CD4-positive, alpha-beta T cell treated with Interleukin-15 for 4 hours (primary cell): ENCODE results near the gene ATP1B1.
"Not testable (repeated sequence)": the region's sequence is repeated elsewhere in the genome, so short reads cannot be mapped to it uniquely, and the experiment has no call there.

ENCODE experiments used
- DNase-seq: peaks from one replicate; pipeline ENCODE4 v3.0.0-alpha.2; 2020; ENCODE audit warnings: low spot score

The ATP1B1 gene

DNA sequence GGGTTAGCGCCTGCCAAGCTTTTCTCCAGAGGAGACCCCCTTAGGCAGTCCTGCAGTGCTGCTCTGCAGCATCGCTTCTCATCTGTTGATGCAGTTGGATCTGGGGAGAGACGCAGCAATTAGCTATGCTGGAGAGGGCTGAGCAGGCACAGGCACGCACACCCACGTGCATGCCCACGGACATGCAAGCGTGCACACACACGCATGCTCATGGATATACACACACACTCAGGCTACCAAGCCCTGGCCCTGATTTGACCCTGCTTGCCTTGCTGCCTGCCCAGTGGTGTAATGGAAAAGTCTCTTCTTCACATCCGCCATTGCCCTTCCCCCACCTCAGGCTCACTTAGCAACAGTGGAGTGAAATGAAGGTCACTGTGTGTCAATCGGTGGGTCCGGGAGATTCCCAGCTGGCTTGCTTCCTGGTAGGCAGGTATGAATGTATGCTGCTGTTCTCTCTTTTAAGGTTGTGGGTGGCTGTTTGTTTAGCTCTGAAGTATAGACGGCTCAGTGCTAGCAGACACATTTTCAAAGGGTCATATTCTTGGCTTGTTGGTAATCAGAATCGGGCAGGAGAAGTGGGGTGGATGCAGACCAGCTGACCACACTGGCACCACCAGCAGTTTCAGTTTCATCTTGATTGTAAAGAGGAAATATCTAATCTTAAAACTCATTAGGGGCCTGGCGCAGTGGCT, 9.5 kb downstream of the ATP1B1 start:
- DNase-seq = no peak

DNA sequence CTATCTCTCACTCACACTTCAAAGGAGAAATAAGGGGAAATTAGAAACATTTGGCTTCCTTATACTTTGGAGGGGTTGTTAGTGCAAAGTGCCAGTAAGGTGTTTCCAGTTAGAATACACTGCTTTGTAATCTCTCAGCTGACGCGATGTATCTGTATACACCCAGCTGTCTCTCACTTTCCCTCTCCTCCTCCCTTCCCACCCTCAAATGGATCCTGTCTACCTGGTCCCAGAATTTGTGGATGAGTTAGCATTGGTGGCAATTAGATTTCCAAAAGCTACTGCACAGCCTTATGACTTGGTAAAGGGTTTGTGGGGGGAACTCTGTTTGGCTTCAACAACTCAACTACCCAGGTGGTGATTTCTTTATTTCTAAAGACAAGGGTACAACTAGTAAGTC, 10.5 kb downstream of the ATP1B1 start:
- DNase-seq = no peak

DNA sequence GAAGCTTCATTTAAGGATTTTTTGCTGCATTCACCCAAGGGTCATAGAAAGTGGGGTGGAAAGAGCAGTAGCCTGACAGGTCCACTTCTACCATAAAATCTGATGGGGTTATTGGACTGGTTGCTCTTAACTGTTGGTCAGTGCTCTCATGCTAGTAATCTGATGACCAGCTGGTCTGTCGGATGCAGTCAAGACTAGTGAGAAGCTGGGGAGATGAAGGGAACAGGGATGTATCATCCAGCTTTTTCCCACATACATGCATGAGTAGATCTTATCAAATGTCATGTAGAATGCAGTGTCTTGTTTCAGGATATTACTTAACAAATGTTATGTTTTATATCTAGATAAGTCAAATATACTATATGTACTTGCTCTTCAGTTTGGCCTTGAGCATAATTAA, 11.1 kb downstream of the ATP1B1 start:
- DNase-seq = no peak

DNA sequence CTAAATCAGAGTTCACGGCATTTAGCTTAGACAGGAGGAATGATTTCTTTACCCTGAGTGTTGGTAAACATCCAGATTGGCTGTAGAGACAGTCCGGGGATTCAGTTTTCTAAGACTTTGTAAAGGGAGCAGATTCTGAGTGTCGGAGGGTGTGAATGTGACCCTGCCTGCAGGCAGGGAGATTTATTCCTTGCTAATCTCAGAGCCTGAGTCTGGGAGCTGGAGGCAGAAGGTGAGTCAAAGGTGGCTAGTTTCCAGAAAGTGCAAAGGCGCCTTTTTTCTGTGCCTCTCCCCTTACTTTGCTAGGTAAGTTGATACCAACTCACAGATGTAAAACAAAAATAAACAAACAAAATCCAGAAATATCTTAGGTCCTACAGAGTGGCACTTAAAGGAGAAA, 11.7 kb downstream of the ATP1B1 start:
- no peak for DNase-seq

DNA sequence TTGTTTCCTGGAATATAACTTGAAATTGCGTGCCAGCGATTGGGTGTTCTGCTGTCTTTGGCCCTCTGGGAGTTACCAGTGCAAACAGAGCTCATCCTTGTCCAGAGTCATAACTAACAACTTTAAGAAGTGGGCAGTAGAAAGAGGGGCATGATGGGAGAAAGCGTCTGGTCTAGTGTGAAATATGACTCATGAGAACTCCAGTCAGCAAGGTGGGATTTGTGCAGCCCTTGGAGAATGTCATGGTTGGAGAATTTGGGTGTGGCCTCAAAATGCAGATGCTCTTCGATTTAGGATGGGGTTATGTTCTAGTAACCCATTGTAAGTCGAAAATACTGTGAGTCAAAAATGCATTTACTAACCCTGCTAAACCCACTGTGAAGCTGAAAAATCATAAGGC, 12.9 kb downstream of the ATP1B1 start:
- DNase-seq = no peak

DNA sequence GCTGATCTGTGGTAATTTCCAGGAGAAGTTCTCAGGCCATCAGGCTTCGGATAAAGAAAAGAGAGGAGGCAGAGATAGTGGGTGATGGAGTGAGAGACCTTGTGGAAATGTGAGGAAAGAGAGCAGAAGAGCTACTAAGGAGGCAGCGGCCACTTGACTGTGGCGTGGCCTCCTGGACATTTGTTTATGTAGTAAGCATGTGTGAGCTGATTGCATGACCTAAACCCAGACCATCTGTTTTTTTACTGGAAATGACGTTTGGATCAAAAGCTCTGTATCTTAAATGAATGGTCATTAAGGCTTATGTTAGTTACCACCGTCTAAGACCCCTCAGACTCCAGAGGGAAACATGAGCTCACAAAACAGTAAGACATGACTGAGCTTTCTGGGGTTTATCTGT, 13.6 kb downstream of the ATP1B1 start:
- DNase-seq = no peak

DNA sequence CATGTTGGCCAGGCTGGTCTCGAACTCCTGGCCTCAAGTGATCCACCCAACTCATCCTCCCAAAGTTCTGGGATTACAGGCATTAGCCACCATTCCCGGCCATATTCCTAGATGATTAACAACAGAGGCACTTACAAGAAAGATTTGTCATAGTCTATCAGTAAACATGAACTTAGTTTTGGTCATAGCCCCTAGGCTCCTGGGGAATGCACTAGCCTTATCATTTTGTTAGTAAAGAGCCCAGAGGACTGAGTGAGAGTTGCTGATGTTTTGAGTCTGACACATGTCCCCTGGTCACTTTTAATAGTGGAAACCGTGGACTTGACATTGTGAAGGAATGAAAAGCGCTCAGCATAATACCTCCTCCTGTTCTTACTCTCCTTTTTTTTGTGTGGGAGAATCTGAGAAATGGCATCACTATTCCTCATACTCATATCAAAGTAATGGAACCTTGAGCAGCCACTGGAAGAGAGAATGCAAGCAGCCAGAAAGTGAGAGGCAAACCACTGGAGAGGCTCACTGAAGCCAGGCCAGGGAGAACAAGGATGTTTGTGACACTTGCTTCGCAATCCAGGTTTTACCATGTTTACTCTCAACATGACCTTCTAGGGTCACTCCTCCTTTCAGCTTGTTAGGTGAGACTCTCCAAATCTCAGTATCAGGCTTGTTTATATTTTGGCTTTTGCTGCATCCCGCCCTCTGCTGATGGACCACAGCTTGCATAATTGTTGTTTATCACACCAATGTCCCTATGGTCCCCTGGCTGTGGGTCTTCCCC, 14.8 kb downstream of the ATP1B1 start:
- no peak for DNase-seq

DNA sequence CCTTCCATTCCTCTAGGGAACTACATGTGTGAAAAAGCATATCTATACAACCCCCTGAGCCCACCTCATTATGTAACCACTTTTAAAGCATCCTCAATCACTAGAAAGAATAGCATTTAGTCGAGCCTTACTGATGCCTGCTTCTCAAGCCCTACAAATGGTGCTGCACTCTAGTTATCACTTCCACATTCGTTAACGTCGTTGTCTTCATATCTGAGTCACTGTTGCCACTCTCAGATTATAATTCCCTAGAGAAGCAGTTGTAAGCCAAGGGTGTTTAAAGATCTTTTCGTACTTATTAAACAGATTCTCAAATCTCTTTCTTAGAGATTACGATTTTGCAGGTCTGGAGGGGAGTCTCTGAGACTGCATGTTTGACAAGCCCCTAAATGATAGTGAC, 16.5 kb downstream of the ATP1B1 start:
- DNase-seq = no peak

DNA sequence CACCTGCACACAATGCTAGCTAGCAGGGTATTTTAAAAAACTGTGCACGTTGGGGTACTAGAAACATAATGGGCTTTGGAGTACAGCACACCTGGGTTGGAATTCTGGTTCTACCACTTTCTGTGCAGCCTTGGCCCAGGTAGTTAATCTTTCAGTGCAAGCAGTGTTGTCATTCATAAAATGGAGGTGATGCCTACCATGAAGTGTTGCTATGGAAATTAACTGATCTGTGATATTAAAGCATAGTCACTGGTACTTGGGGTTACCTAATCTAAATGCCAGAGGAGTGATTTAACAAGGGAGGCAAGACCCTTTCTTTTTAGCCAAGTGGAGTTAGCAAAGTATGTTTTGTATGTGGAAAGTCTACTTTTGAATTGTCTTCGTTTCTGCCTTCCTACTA, 18.0 kb downstream of the ATP1B1 start:
- no peak for DNase-seq

DNA sequence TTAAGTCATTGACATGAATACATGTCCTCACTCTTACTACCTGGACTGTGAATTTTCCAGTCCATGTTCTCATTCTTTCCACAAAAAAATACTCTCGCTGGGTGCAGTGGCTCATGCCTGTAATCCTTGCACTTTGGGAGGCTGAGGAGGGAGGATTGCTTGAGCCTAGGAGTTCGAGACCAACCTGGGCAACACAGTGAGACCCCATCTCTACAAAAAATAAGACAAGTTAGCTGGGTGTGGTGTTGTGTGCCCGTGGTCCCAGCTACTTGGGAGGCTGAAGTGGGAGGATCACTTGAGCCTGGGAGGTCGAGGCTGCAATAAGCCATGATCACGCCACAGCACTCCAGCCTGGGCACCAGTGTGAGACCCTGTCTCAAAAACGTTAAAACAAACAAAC, 19.1 kb downstream of the ATP1B1 start:
- DNase-seq = not testable (repeated sequence)

DNA sequence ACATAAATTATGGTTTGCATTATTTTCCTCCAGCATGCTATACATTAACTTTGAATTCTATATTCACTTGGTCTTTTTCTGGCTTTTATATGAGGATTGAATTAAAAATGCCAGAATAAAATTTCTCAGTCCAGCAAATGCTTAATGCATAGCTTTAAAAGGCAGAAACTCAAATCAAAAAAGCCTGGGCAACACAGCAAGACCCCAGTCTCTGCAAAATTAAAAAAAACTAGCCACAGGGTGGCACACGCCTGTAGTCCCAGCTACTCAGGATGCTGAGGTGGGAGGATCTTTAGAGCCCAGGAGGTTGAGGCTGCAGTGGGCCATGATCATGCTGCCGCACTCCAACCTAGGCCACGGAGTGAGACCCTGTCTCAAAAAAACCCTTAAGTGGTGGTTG, 19.8 kb downstream of the ATP1B1 start:
- DNase-seq = no peak

DNA sequence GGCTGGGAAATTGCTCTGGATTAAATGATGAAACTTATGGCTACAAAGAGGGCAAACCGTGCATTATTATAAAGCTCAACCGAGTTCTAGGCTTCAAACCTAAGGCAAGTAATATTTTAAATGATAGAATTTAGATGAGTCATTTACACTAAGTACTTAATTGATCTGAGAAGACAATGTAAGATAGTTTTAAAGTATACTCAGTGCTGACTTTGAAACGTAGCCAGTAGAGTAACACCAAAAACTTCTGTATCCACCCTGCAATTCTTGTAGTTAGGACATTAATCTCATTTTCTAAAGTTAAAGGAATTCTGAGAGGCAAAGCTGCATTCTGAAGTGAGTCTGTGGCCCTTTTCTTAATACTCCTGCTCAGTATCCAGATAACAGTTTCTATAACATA, 20.8 kb downstream of the ATP1B1 start:
- no peak for DNase-seq

DNA sequence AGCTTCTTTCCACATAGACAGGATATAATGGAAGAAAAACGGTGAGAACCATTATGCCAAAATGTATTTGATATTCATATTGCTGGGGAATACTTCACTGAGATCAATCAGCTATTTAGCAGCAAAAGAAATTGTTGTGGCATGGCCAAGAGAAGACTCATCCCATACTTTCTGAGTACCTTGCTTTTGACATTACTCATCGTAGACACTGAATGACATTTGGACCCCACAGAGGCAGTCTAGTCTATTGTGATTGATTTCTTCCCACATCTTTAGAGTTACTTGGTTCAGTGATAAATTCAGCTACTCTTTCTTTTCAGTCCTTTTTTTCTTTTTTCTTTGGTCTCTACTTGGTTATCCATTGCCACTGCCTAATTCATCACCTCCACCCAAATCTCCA, 22.1 kb downstream of the ATP1B1 start:
- no peak for DNase-seq

DNA sequence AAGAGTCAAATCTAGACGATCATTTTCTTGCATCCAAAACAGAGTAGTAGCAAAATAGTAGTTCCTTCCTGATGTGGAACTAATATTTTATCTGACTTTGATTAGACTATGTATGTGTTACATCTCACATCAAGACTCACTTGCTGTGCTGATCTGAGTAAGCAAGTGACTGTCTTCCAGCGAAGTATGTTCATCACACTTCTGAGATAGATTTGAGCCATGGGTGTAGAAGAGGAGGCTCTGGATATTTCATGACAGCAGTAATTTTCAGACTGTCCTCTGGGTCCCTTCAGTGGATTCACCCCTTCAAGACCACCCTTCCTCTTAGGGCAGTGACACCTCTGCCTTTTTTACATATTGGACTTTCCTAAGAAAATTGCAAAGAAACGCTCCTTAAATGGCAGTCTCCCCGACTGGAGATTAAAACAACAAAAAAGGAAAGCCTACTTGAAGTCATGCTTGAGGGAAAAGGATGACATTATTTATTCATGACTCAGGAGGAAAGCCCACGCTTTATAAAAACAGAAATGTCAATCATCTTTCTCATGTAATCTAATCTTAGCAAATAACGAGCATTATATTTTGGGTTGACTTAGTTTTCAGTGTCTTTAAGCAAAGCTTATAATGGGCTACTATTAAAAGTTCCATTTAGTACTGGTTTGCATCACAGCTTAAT, 22.8 kb downstream of the ATP1B1 start:
- no peak for DNase-seq

DNA sequence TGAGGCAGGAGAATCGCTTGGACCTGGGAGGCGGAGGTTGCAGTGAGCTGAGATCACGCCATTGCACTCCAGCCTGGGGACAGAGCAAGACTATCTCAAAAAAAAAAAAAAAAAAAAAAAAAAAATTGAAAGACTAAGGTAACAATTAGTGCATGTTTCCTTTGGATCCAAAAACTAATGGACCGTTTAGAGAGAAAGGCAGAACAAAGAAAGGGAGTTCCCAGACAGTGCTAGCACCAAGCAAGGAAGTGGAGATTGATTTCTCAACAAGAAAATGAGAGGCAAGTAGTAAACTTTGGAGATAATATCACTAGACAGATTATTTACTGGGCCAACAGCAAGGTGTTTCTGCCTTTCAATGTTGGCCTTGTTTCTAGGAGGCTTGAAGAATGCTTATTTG, 24.2 kb downstream of the ATP1B1 start:
- no peak for DNase-seq

DNA sequence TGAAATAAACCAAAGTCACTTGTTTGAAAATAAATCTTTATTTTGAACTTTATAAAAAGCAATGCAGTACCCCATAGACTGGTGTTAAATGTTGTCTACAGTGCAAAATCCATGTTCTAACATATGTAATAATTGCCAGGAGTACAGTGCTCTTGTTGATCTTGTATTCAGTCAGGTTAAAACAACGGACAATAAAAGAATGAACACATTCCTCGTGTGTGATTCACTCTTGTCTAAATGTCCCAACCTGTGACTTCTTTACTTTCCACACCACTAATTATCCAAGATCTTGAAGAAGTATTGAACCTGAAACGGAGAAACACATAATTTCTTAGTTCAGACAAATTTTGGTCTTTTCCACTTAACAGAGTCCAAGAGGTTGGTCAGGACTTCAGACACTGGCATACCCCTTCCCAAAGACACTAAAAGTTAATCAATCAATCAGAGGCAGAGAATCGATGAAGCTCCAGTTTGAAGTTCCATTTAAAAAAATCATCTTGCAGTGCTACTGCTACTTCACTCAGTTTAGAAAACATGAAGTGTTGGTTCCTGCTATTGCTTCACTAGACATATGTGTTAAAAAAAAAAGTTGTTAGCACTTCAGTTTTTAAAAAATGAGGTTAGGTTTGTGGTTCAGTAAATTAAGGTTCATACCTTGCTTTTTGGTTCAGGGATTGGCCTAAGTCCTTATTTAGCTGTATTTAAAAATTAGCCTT, 26.2 kb downstream of the ATP1B1 start:
- DNase-seq = no peak

DNA sequence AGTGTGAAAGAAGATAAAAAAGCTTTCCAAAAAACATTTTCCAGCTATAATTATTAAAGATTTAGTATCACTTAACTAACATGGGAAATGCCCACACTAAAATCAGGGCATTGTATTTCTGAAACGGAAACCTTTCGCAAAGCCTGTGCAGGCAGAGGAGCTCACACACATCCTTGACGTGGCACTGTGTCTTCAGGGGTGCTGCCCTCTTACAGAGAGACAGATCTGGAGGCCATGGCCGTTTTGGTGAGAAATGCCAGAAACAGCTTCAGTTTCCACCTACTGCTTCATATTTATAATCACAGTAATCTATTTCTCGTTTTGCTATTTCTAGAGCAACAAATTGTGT, 26.7 kb downstream of the ATP1B1 start:
- no peak for DNase-seq

DNA sequence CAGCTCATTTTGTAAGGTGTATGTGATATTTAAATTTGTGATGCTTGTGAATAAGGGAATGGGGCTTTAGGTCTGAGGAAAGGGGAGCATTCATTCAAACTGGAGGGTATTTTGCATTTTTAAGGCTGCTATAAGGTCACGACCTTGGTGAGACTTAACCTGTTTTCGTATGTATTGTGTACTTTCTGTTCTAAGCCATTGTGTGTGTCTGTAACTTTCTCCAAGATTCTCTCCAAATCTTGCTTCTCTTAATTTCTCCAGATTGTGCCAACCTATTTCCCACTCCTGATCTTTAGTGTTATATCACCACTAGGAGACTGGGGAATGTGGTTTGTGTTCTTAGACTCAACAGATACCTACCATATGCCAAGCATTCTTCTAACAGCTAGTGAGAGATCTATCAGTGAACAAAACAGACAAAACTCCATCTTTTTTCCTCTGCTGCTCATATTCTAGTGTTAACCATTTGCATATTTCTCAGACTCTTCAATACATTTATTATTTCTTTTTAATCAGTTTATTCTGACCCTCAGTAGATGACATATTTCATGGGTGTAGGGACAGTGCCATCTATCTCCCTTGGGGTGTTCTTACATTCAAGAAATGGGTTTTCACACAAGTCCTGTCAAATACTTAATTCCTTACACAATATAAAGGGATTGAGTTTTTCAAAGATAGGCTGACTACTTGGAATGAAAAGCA, 27.5 kb downstream of the ATP1B1 start:
- no peak for DNase-seq

DNA sequence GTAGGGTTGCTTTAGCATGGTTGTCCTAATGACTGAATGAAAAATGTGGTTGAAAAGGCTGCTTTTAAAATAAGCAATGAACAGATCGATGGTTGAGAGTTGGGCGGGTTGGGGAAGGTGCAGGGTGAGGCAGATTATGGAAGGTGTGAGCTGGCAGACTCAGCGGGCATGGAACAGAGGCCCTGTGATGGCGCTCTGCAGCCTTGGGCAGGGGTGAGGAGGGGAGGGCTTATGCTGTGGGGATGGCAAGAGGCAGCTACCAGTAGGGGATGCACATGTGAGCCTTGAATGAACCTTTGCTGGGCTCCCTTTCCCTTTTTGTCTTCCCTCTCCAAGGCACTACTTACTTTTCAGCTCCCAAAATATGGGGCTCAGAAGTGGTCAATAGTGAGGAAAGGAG, 30.9 kb downstream of the ATP1B1 start:
- no peak for DNase-seq

DNA sequence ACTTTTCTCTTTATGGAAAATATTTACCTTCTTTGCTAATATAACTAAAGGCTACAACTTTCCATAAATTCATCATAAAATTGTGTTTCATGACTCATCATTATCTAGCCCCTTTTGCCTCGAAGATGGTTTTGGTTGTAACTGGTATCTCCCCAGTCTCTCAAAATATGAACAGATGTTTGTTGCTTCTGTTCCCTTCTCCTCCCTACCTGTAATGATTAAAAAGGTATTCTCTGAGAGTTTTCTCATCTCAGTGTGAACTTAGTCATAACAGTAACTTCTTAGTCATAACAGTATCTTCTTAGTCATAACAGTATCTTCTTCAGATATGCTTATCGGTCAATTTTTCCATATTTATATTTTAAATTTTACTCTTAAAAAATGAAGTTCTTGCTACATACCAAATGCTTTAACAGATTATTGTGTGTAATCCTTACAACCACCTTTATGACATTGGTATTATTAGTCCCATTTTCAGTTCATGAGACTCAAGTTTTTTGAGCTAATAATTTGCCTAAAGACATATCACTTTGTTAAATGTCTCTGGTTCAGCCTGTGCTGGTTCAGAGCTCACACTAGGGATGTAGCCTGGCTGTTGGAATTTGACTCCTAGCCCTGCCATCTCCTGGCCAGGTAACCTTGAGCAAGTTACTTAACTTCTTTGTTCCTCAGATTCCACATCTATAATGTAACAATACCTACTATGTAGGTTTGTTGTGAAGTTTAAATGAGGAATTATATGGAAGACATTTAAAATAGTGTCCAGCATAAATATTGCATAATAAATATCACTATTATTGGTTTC, 32.6 kb downstream of the ATP1B1 start:
- no peak for DNase-seq

DNA sequence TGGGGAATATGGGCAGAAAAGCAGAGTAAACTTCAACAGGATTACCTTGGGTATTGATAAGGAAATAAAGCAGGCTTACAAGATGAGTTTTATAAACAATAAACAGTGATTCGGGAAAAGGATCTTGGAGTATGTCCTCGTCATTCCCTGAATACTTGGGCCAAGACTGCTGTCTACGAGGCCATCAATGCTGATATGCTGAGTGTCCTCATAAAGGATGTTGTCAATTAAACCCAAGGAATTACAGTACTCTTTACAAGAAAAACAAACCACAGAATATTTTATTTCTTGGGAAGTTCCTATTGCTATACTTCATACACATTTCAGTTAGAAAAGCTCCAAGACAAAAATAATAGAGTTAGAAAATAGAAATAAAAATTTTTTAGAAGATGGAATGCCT, 34.9 kb downstream of the ATP1B1 start:
- no peak for DNase-seq
